ENCODE measurements around the gene NSG1.
"Not testable (repeated sequence)": the region's sequence is repeated elsewhere in the genome, so short reads cannot be mapped to it uniquely, and the experiment has no call there.

Gene NSG1

DNA sequence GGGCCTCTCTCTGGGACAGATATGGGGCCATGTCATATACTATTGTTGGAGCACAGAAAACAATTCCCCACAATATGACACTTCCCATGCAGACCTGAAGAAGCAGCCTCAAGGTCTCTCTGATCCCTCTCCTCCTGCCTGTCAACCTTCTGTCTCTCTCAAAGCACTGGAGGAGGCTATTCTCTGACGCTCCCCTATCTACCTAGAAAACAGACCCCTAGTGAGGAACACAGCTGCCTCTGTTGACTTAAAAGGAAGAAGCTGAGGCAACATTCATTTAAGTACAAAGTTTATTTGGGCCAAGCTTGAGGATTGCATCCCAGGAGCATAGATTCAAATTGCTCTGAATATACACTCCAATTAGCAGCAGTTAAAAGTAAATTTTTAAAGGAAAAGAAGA, 39.3 kb upstream of the NSG1 start:
- H3K4me1 ChIP-seq (ENCODE audit: insufficient read depth, insufficient read length): no peaks in the 10 kb centered on the region

DNA sequence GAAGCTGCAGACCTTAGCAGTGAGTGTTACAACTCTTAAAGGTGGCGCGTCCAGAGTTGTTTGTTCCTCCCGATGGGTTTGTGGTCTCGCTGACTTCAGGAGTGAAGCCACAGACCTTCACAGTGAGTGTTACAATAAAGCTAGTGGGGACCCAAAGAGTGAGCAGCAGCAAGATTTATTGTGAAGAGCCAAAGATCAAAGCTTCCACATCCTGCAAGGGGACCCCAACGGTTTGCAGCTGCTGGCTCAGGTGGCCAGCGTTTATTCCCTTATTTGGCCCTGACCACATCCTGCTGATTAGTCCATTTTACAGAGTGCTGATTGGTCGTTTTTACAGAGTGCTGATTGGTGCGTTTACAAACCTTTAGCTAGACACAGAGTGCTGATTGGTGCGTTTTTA, 38.3 kb upstream of the NSG1 start:
- H3K9ac ChIP-seq (ENCODE audit: insufficient read length, low read depth); H3K27me3 ChIP-seq (ENCODE audit: insufficient read depth, insufficient read length); H3K4me1 ChIP-seq (ENCODE audit: insufficient read depth, insufficient read length); H3K4me3 ChIP-seq (ENCODE audit: insufficient read length, low read depth); H3K36me3 ChIP-seq (ENCODE audit: insufficient read depth, insufficient read length, low read length); H3K9me3 ChIP-seq (ENCODE audit: insufficient read depth, low read length); DNase-seq (ENCODE audit: low read depth, low spot score): not testable (repeated sequence)

More for the DNA sequence above, 39.3 kb upstream of the NSG1 start:
- TF ChIP-seq ZNF274 (IDR thresholded peaks at IDR 0.05; ENCODE audit: low read depth, low read length) (no peak), YY1 (IDR thresholded peaks at IDR 0.05; ENCODE audit: insufficient read depth, insufficient read length) (no peak), SUZ12 (IDR thresholded peaks at IDR 0.05; ENCODE audit: extremely low read depth, insufficient read depth, insufficient read length) (no peak)
- DNase-seq (ENCODE audit: low read depth, low spot score): no peak
- Histone ChIP-seq H3K4me3 (ENCODE audit: insufficient read length, low read depth) (no peak overlapping the region), H3K27me3 (ENCODE audit: insufficient read depth, insufficient read length) (peaks cover 4% of the 10 kb centered on the region), H3K36me3 (ENCODE audit: insufficient read depth, insufficient read length, low read length) (no peaks in the 10 kb centered on the region), H3K9me3 (ENCODE audit: insufficient read depth, low read length) (peaks cover 7% of the 10 kb centered on the region; the same call in 1 of the 2 replicates), H3K9ac (ENCODE audit: insufficient read length, low read depth) (no peak overlapping the region)

DNA sequence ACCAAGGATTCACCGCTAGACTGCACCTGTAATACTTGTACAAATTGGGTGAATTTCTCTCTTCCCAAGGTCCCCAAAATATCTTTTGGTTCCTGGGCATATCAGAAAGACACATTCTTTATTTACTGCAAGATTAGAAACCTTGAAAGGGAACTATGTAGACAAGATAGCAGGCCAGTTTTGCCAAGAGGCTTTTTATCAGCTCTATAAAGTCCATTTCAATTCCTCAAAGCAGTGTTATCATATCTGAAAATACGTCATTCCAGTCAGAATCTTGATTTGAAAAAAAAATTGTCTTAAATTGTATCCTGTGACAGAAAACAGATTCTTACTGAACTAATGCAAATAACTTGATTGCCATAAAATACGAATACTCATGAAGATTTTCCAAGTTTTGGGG, 37.0 kb upstream of the NSG1 start:
- no peaks in the 10 kb centered on the region for H3K4me1 ChIP-seq (ENCODE audit: insufficient read depth, insufficient read length)
- no peaks in the 10 kb centered on the region for H3K27me3 ChIP-seq (ENCODE audit: insufficient read depth, insufficient read length)
- H3K4me3 ChIP-seq (ENCODE audit: insufficient read length, low read depth): no peak overlapping the region
- peaks cover 7% of the 10 kb centered on the region; the same call in 1 of the 2 replicates for H3K9me3 ChIP-seq (ENCODE audit: insufficient read depth, low read length)
- no peak overlapping the region for H3K9ac ChIP-seq (ENCODE audit: insufficient read length, low read depth)
- no peaks in the 10 kb centered on the region for H3K36me3 ChIP-seq (ENCODE audit: insufficient read depth, insufficient read length, low read length)
- no peak for DNase-seq (ENCODE audit: low read depth, low spot score)
- TF ChIP-seq YY1 (IDR thresholded peaks at IDR 0.05; ENCODE audit: insufficient read depth, insufficient read length): no peak

DNA sequence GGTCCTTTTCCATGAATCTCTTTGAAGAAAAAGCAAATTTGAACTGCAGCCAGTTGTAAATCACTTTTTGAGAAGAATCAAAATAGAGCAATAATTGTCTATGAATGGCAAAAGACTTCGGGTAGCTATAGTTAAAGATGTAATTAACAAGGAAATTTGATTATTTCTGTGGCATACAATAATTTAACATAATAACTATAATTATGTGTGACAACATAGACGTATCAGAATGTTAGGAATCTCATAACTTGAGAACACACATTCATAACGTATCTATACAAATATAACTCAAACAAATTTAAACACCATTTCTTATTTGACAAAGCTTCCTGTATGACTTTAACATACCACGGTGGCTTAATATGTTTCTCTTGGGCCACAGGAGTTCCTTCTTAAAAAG, 36.0 kb upstream of the NSG1 start:
- Histone ChIP-seq H3K4me1 (ENCODE audit: insufficient read depth, insufficient read length) (no peaks in the 10 kb centered on the region), H3K9me3 (ENCODE audit: insufficient read depth, low read length) (peaks cover 7% of the 10 kb centered on the region; the same call in 1 of the 2 replicates), H3K36me3 (ENCODE audit: insufficient read depth, insufficient read length, low read length) (no peaks in the 10 kb centered on the region), H3K4me3 (ENCODE audit: insufficient read length, low read depth) (no peak overlapping the region), H3K27me3 (ENCODE audit: insufficient read depth, insufficient read length) (no peaks in the 10 kb centered on the region), H3K9ac (ENCODE audit: insufficient read length, low read depth) (no peak overlapping the region)
- TF ChIP-seq YY1 (IDR thresholded peaks at IDR 0.05; ENCODE audit: insufficient read depth, insufficient read length) (no peak), ZNF274 (IDR thresholded peaks at IDR 0.05; ENCODE audit: low read depth, low read length) (no peak), SUZ12 (IDR thresholded peaks at IDR 0.05; ENCODE audit: extremely low read depth, insufficient read depth, insufficient read length) (no peak)
- no peak for DNase-seq (ENCODE audit: low read depth, low spot score)

DNA sequence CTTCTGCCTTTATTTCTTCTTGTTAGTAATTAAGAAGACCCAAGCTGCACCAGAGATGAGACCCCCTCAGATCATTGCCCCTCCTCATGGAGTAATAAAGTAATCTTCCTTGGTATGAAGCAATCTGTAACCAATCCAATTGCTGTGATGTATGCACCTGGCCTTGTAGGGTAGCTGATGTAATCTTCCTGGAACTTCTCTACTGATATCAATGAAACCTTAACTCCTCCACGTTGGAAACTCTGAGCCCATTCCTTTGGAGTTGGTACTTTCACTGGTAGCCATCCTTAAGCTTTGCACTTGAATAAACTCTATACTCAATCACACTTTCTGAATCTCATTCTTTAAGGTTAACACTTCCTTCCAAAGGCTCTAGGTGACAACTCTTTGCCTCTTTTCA, 31.6 kb upstream of the NSG1 start:
- DNase-seq (ENCODE audit: low read depth, low spot score): no peak
- TF ChIP-seq YY1 (IDR thresholded peaks at IDR 0.05; ENCODE audit: insufficient read depth, insufficient read length) (no peak), SUZ12 (IDR thresholded peaks at IDR 0.05; ENCODE audit: extremely low read depth, insufficient read depth, insufficient read length) (no peak), ZNF274 (IDR thresholded peaks at IDR 0.05; ENCODE audit: low read depth, low read length) (no peak)
- Histone ChIP-seq H3K4me1 (ENCODE audit: insufficient read depth, insufficient read length) (no peaks in the 10 kb centered on the region), H3K9me3 (ENCODE audit: insufficient read depth, low read length) (no peaks in the 10 kb centered on the region), H3K9ac (ENCODE audit: insufficient read length, low read depth) (no peak overlapping the region), H3K27me3 (ENCODE audit: insufficient read depth, insufficient read length) (no peaks in the 10 kb centered on the region), H3K36me3 (ENCODE audit: insufficient read depth, insufficient read length, low read length) (no peaks in the 10 kb centered on the region), H3K4me3 (ENCODE audit: insufficient read length, low read depth) (no peak overlapping the region)

DNA sequence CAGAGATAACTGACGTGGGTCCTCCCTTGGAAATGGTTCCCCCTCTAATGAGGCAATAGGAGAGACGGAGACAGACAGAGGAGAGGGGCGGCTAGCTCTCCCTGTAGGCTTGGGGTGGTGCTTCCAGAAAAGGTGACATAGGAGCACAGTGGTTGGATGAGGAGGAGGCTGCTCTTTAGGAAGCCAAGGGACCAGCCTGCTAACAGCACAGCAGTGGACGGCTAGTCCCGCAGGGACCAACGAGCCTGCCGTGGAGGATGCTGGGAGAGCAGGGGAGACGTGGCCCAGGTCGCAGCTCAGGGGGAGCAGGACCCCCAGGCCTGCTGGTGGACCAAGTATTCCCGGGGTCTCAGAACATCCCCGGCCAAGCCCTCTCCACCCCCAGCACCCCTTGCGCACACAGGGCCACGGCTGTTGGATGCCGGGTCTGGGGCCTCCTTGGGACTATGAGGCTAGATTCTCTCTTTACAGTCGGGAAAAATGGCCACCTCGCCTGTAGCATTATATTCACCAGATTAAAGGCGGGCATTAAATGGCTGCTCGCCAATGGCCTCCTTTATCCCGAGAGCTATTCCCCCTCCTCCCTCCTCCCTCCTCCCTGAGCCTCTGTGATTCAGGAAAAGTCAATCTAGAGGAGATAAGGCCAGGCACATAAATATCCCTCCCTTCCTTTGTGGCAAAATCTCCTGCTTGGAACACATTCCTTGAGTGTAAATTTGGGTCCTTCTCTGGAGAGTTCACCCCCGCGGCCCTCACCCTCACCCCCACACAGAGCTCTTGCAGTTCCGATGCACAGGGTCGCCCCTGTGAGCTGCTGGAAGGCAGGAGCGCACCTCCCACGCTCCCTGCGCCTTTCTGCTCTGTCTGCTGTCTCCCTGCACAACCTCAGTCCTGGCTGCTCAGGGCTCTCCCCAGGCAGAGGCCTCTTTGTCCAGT, 30.5 kb upstream of the NSG1 start:
- no peaks in the 10 kb centered on the region for H3K9me3 ChIP-seq (ENCODE audit: insufficient read depth, low read length)
- no peaks in the 10 kb centered on the region for H3K4me1 ChIP-seq (ENCODE audit: insufficient read depth, insufficient read length)
- H3K9ac ChIP-seq (ENCODE audit: insufficient read length, low read depth): peak overlapping the region; percentile 39
- H3K27me3 ChIP-seq (ENCODE audit: insufficient read depth, insufficient read length): no peaks in the 10 kb centered on the region
- H3K36me3 ChIP-seq (ENCODE audit: insufficient read depth, insufficient read length, low read length): no peaks in the 10 kb centered on the region
- H3K4me3 ChIP-seq (ENCODE audit: insufficient read length, low read depth): no peak overlapping the region
- no peak for TF ChIP-seq YY1 (IDR thresholded peaks at IDR 0.05; ENCODE audit: insufficient read depth, insufficient read length)
- no peak for TF ChIP-seq ZNF274 (IDR thresholded peaks at IDR 0.05; ENCODE audit: low read depth, low read length)
- TF ChIP-seq SUZ12 (IDR thresholded peaks at IDR 0.05; ENCODE audit: extremely low read depth, insufficient read depth, insufficient read length): no peak
- DNase-seq (ENCODE audit: low read depth, low spot score): no peak

DNA sequence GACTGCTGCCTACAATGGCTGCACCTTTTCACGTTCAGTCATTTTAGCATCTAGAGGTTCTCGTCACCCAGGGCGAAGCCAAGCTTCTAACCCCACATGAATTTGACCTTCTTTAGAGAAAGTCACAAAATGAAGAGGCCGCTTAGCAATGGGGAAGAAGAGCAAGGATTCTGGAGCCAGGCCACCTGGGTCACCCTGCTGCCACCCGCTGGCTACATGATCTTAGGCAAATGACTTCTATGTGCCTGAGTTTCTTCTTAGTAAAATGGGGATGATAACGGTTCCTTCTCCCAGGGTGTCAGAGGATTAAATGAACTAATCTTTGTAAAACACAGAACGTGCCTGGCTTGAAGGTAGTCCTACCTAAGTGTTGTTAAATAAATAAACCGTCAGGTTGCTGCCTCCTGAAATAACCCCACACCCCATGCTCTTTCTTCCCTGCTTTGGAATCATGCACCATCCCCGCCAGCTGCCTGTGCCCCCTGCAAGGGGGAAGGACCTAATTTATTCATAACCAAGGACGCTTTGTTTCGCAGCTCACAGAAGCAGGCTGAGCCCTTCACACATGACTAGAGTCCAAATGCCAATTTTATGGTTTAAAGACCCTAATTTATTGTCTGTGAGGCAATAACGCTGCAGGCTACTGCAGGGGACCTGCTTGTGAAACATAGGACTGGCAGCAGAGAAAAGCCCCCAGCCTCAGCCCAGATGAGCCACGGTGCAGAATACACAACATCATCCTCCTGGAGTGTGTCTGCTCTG, 28.6 kb upstream of the NSG1 start:
- Histone ChIP-seq H3K27me3 (ENCODE audit: insufficient read depth, insufficient read length) (no peaks in the 10 kb centered on the region), H3K4me3 (ENCODE audit: insufficient read length, low read depth) (no peak overlapping the region), H3K9ac (ENCODE audit: insufficient read length, low read depth) (no peak overlapping the region), H3K4me1 (ENCODE audit: insufficient read depth, insufficient read length) (no peaks in the 10 kb centered on the region), H3K9me3 (ENCODE audit: insufficient read depth, low read length) (peaks cover under 1% of the 10 kb centered on the region; the same call in 1 of the 2 replicates), H3K36me3 (ENCODE audit: insufficient read depth, insufficient read length, low read length) (no peaks in the 10 kb centered on the region)
- no peak for TF ChIP-seq YY1 (IDR thresholded peaks at IDR 0.05; ENCODE audit: insufficient read depth, insufficient read length)
- no peak for TF ChIP-seq ZNF274 (IDR thresholded peaks at IDR 0.05; ENCODE audit: low read depth, low read length)
- TF ChIP-seq SUZ12 (IDR thresholded peaks at IDR 0.05; ENCODE audit: extremely low read depth, insufficient read depth, insufficient read length): no peak
- DNase-seq (ENCODE audit: low read depth, low spot score): no peak
